GM11168 (cell line): ENCODE data around the gene BLM.
"Not testable (repeated sequence)": the region's sequence is repeated elsewhere in the genome, so short reads cannot be mapped to it uniquely, and the experiment has no call there.

Source experiments
- in situ Hi-C: fragments of 300-500 bp; cut with MboI; formaldehyde crosslinking; loops from one replicate; pipeline ENCODE4 v1.12.0; 2022; ENCODE audit warnings: low sequenced_read_pairs; ENCODE audit not compliant: unreplicated experiment

Gene BLM

GRCh38 chr15:90718232-90718631 lies 1.1 kb downstream of the BLM start:
- in situ Hi-C loops: no loop called here

GRCh38 chr15:90720131-90720530 lies 3.0 kb downstream of the BLM start:
- in situ Hi-C loops: no loop called here

GRCh38 chr15:90729261-90729660 lies 12.1 kb downstream of the BLM start:
- in situ Hi-C loops: no loop called here

- in situ Hi-C loops: no loop called here
Observed at GRCh38 chr15:90730290-90730689, 13.1 kb downstream of the BLM start.

- in situ Hi-C loops: no loop called here
Observed at GRCh38 chr15:90735923-90736322, 18.8 kb downstream of the BLM start.

- in situ Hi-C loops: not testable (repeated sequence)
Observed at GRCh38 chr15:90740545-90740944, 23.4 kb downstream of the BLM start.

GRCh38 chr15:90742087-90742486 lies 24.9 kb downstream of the BLM start:
- in situ Hi-C loops: no loop called here

GRCh38 chr15:90743407-90743806 lies 26.3 kb downstream of the BLM start:
- in situ Hi-C loops: no loop called here

GRCh38 chr15:90744759-90745402 lies 27.7 kb downstream of the BLM start:
- in situ Hi-C loops: no loop called here

GRCh38 chr15:90749754-90750153 lies 32.6 kb downstream of the BLM start:
- in situ Hi-C loops: no loop called here

GRCh38 chr15:90750186-90750585 lies 33.0 kb downstream of the BLM start:
- in situ Hi-C loops: no loop called here

- in situ Hi-C loops: no loop called here
Observed at GRCh38 chr15:90751300-90751825, 34.2 kb downstream of the BLM start.

GRCh38 chr15:90756916-90757315 lies 39.8 kb downstream of the BLM start:
- in situ Hi-C loops: no loop called here

GRCh38 chr15:90757461-90757860 lies 40.3 kb downstream of the BLM start:
- in situ Hi-C loops: no loop called here

GRCh38 chr15:90760661-90761232 lies 43.6 kb downstream of the BLM start:
- in situ Hi-C loops: no loop called here

- in situ Hi-C loops: no loop called here
Observed at GRCh38 chr15:90761629-90762028, 44.5 kb downstream of the BLM start.

GRCh38 chr15:90762109-90762508 lies 45.0 kb downstream of the BLM start:
- in situ Hi-C loops: no loop called here

GRCh38 chr15:90763366-90764099 lies 46.4 kb downstream of the BLM start:
- in situ Hi-C loops: no loop called here

GRCh38 chr15:90765531-90765930 lies 48.4 kb downstream of the BLM start:
- in situ Hi-C loops: no loop called here

- in situ Hi-C loops: no loop called here
Observed at GRCh38 chr15:90765966-90766365, 48.8 kb downstream of the BLM start.

GRCh38 chr15:90769375-90769774 lies 52.2 kb downstream of the BLM start:
- in situ Hi-C loops: no loop called here
